OCI-LY1 (cell line): ENCODE results near the gene FFAR2.

Experiments used
- H2AFZ ChIP-seq: fragments of 200-600 bp; sonication (generic), shearing (Covaris generic); 2 replicates; pipeline ENCODE4 v1.6.0; 2014; ENCODE audit warnings: antibody characterized with exemption, mild to moderate bottlenecking, low read length
- H3F3A ChIP-seq: fragments of 200-600 bp; sonication (generic), shearing (Covaris generic); 2 replicates; pipeline ENCODE4 v1.6.0; 2014; ENCODE audit warnings: mild to moderate bottlenecking, antibody characterized with exemption, low read length, moderate library complexity; ENCODE audit not compliant: insufficient read depth
- H3K27ac ChIP-seq: fragments of 200-600 bp; sonication (generic); 2 replicates; pipeline ENCODE4 v1.5.1; 2014; ENCODE audit warnings: low read length, mixed run types, mild to moderate bottlenecking, low read depth; ENCODE audit not compliant: poor library complexity, severe bottlenecking
- H3K27me3 ChIP-seq: fragments of 200-600 bp; sonication (generic); 2 replicates; pipeline ENCODE4 v1.6.0; 2014; ENCODE audit warnings: antibody characterized with exemption, mild to moderate bottlenecking, low read length, moderate library complexity; ENCODE audit not compliant: insufficient read depth
- H3K36me3 ChIP-seq: fragments of 200-600 bp; sonication (generic); 2 replicates; pipeline ENCODE4 v1.6.1; 2014; ENCODE audit warnings: mild to moderate bottlenecking, antibody characterized with exemption, low read length, moderate library complexity, mixed read lengths; ENCODE audit not compliant: insufficient read depth
- H3K4me1 ChIP-seq: fragments of 200-600 bp; sonication (generic); 2 replicates; pipeline ENCODE4 v1.5.1; 2014; ENCODE audit warnings: mild to moderate bottlenecking, low read length, moderate library complexity; ENCODE audit not compliant: insufficient read depth, severe bottlenecking
- H3K4me2 ChIP-seq: fragments of 200-600 bp; sonication (generic), shearing (Covaris generic); 2 replicates; pipeline ENCODE4 v1.6.1; 2014; ENCODE audit warnings: low read length
- H3K4me3 ChIP-seq: fragments of 200-600 bp; sonication (generic); 2 replicates; pipeline ENCODE4 v1.5.1; 2014; ENCODE audit warnings: low read length, low read depth, mild to moderate bottlenecking, mixed read lengths; ENCODE audit not compliant: poor library complexity, severe bottlenecking
- H3K79me2 ChIP-seq: fragments of 200-600 bp; shearing (Covaris generic); 2 replicates; pipeline ENCODE4 v1.6.1; 2016; ENCODE audit warnings: mixed run types, low read length, mixed read lengths; ENCODE audit not compliant: insufficient read depth
- H3K9ac ChIP-seq: fragments of 200-600 bp; sonication (generic), shearing (Covaris generic); 2 replicates; pipeline ENCODE4 v1.6.1; 2014; ENCODE audit warnings: mild to moderate bottlenecking, low read length, mixed read lengths
- H3K9me2 ChIP-seq: fragments of 200-600 bp; sonication (generic), shearing (Covaris generic); 2 replicates; pipeline ENCODE4 v1.6.1; 2014; ENCODE audit warnings: low read depth, mild to moderate bottlenecking, low read length, mixed read lengths
- H3K9me3 ChIP-seq: fragments of 200-600 bp; shearing (Covaris generic); 2 replicates; pipeline ENCODE4 v1.6.1; 2014; ENCODE audit warnings: low read length, mixed read lengths
- H4K20me1 ChIP-seq: fragments of 200-600 bp; sonication (generic), shearing (Covaris generic); 2 replicates; pipeline ENCODE4 v1.6.0; 2016; ENCODE audit warnings: mild to moderate bottlenecking, low read length; ENCODE audit not compliant: insufficient read depth
- EZH2 ChIP-seq: fragments of 200-600 bp; sonication (generic), shearing (Covaris generic); IDR thresholded peaks from 2 replicates; pipeline ENCODE4 v1.8.0; 2017; ENCODE audit warnings: borderline replicate concordance, mixed run types, mild to moderate bottlenecking, antibody characterized with exemption, low read length, moderate library complexity, mixed read lengths
- TF ChIP-seq, protein P1 (sequence below): fragments of 200-600 bp; sonication (generic), shearing (Covaris generic); IDR thresholded peaks from 2 replicates; pipeline ENCODE4 v1.5.1; 2017; ENCODE audit warnings: mild to moderate bottlenecking, antibody characterized with exemption, low read length, moderate library complexity, mixed read lengths

The FFAR2 gene

DNA sequence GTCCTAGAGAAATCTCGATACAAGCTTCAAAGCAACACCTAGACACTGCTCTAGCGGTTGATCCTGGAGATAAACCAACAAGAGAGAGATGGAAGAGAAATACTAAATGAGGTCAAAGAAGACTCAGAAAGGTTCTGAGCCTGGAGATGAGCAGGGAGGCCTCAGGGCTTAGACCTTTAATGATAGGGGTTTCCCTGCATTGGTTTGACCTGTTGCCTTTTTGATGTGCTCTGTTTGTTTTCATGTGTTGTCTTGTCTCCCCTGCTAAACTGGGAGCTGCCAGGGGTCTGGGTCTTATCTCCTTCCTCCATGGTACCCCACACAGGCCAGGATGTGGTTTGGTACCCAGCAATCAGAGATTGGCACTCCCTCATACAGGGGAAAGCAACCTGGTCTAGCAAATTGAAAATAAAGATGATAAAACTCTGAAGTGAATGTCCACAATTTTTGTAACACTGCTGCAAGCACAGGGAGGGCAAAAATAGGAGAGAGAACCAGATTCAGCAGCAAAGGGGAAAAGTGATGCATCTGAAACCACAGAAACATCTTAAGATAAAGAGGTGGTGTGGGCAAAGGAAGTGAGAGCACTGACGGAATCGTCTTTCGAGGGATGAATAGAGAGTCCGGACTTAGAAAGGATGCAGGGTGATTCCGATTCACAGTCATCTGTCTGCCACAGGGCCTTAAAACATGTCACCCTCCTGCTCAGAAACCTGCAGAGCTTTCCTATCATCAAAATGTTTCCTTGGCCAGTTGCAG lies 3.5 kb downstream of the FFAR2 start:
- Histone ChIP-seq H3K36me3 (no peaks in the 10 kb centered on the region), H3K27me3 (peaks cover 13% of the 10 kb centered on the region; the same call in 1 of the 2 replicates), H3K4me1 (no peaks in the 10 kb centered on the region), H3K79me2 (no peaks in the 10 kb centered on the region), H3K27ac (no peak overlapping the region), H2AFZ (no peak overlapping the region), H3F3A (no peaks in the 10 kb centered on the region), H3K9ac (no peak overlapping the region), H3K9me2 (no peaks in the 10 kb centered on the region), H3K9me3 (no peaks in the 10 kb centered on the region), H3K4me3 (no peak overlapping the region), H3K4me2 (no peak overlapping the region), H4K20me1 (no peaks in the 10 kb centered on the region)
- TF ChIP-seq, protein P1, sequence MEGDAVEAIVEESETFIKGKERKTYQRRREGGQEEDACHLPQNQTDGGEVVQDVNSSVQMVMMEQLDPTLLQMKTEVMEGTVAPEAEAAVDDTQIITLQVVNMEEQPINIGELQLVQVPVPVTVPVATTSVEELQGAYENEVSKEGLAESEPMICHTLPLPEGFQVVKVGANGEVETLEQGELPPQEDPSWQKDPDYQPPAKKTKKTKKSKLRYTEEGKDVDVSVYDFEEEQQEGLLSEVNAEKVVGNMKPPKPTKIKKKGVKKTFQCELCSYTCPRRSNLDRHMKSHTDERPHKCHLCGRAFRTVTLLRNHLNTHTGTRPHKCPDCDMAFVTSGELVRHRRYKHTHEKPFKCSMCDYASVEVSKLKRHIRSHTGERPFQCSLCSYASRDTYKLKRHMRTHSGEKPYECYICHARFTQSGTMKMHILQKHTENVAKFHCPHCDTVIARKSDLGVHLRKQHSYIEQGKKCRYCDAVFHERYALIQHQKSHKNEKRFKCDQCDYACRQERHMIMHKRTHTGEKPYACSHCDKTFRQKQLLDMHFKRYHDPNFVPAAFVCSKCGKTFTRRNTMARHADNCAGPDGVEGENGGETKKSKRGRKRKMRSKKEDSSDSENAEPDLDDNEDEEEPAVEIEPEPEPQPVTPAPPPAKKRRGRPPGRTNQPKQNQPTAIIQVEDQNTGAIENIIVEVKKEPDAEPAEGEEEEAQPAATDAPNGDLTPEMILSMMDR: no peak
- TF ChIP-seq EZH2: no peak

GRCh38 chr19:35454663-35455062 lies 6.6 kb downstream of the FFAR2 start:
- Histone ChIP-seq H3K4me2 (no peak overlapping the region), H3K9me2 (no peaks in the 10 kb centered on the region), H4K20me1 (no peaks in the 10 kb centered on the region), H3K4me3 (no peak overlapping the region), H3K9me3 (no peaks in the 10 kb centered on the region), H3K27ac (no peak overlapping the region), H2AFZ (no peak overlapping the region), H3K79me2 (no peaks in the 10 kb centered on the region), H3K36me3 (no peaks in the 10 kb centered on the region), H3K4me1 (no peaks in the 10 kb centered on the region), H3F3A (no peaks in the 10 kb centered on the region), H3K9ac (no peak overlapping the region), H3K27me3 (0 out of 2 replicates have a peak, but pooled peaks cover 6% of the 10 kb centered on the region)
- TF ChIP-seq, protein P1: no peak
- TF ChIP-seq EZH2: no peak

- H3K27me3 ChIP-seq: peaks cover 4% of the 10 kb centered on the region; the same call in 1 of the 2 replicates
- no peak overlapping the region for H3K4me2 ChIP-seq
- no peaks in the 10 kb centered on the region for H3K79me2 ChIP-seq
- no peaks in the 10 kb centered on the region for H3F3A ChIP-seq
- H4K20me1 ChIP-seq: no peaks in the 10 kb centered on the region
- H3K27ac ChIP-seq: no peak overlapping the region
- TF ChIP-seq, protein P1: no peak
- no peak for TF ChIP-seq EZH2
- H3K9me2 ChIP-seq: no peaks in the 10 kb centered on the region
- no peak overlapping the region for H2AFZ ChIP-seq
- H3K36me3 ChIP-seq: no peaks in the 10 kb centered on the region
- H3K9ac ChIP-seq: no peak overlapping the region
- no peaks in the 10 kb centered on the region for H3K9me3 ChIP-seq
- H3K4me3 ChIP-seq: no peak overlapping the region
- no peaks in the 10 kb centered on the region for H3K4me1 ChIP-seq
Measured at GRCh38 chr19:35455616-35456201, 7.7 kb downstream of the FFAR2 start.
